Uterus (tissue), 2 donors: Measurements from ENCODE around the gene ASMT.

ENCODE experiments used
- POLR2A ChIP-seq, 2 donors: fragments of 450-650 bp; IDR thresholded peaks; one replicate each; pipeline ENCODE4 v1.6.1; 2016; ENCODE audit warnings: antibody characterized with exemption in 2 of 2, mild to moderate bottlenecking in 1 of 2, moderate library complexity in 1 of 2
- TF ChIP-seq, protein P1 (sequence below), 4 experiments: fragments of 200-600 bp in 2 of 4; fragments of 450-650 bp in 2 of 4; sonication (generic) in 2 of 4; IDR thresholded peaks; one replicate each; pipeline ENCODE4 v1.5.1; 2016 to 2019; ENCODE audit warnings: antibody characterized with exemption in 4 of 4, mild to moderate bottlenecking in 2 of 4, moderate library complexity in 1 of 4

DNA sequence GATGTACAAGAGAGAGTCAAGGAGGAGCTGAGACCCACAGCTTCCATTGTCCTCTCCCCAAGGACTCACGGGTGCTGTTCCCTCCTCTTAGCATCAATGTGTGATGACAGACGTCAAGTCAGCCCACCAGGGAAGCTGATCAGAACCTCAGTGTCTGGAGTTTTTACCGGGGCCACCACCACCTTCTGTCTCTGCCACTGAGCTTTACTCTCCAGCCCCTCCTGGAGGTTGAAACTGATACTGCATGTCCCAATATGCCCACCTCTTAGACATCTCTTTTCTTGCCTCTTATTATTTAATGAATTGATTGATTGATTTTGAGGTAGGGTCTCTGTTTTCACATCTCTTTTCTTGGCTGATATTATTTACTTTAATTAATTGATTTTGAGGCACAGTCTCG, 33.7 kb upstream of the ASMT start:
- TF ChIP-seq, protein P1, sequence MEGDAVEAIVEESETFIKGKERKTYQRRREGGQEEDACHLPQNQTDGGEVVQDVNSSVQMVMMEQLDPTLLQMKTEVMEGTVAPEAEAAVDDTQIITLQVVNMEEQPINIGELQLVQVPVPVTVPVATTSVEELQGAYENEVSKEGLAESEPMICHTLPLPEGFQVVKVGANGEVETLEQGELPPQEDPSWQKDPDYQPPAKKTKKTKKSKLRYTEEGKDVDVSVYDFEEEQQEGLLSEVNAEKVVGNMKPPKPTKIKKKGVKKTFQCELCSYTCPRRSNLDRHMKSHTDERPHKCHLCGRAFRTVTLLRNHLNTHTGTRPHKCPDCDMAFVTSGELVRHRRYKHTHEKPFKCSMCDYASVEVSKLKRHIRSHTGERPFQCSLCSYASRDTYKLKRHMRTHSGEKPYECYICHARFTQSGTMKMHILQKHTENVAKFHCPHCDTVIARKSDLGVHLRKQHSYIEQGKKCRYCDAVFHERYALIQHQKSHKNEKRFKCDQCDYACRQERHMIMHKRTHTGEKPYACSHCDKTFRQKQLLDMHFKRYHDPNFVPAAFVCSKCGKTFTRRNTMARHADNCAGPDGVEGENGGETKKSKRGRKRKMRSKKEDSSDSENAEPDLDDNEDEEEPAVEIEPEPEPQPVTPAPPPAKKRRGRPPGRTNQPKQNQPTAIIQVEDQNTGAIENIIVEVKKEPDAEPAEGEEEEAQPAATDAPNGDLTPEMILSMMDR (IDR thresholded peaks at IDR 0.05), result peak; percentile 46 to 55 (median 48)
- TF ChIP-seq POLR2A (IDR thresholded peaks at IDR 0.05), result no peak
